PC-3 (cell line): Measurements from ENCODE around the gene FPGS. TPM values are rescaled to one million over a fixed set of nuclear protein-coding genes. Genes with fewer than 3 reads are reported as not detected.

Experiments used
- ATAC-seq: fragments of 200-7000 bp; cut with Tn5 transposase; 2 replicates; pipeline ENCODE4 v1.9.1; 2020; ENCODE audit warnings: mild to moderate bottlenecking, moderate library complexity
- BruUV-seq: library from RNA; stranded (reverse); fragments of 400-500 nt; replicated peaks from 2 replicates; lab custom pipeline; 2021; lab: Mats Ljungman, UMichigan
- CTCF ChIA-PET: fragments of 300-600 bp; sonication (Branson Sonifier 250); formaldehyde crosslinking; loops from one replicate; lab custom pipeline; 2022; ENCODE audit warnings: antibody characterized with exemption; lab: Charles Lee
- POLR2A ChIA-PET: fragments of 300-600 bp; sonication (Branson Sonifier 250); formaldehyde crosslinking; loops from one replicate; lab custom pipeline; 2022; ENCODE audit warnings: antibody characterized with exemption; ENCODE audit not compliant: unreplicated experiment; lab: Charles Lee
- DNase-seq: peaks from one replicate; pipeline ENCODE4 v3.0.0-alpha.2; 2015
- H2AFZ ChIP-seq: fragments of 300-600 bp; sonication (generic); 2 replicates; pipeline ENCODE4 v1.6.0; 2016; ENCODE audit warnings: antibody characterized with exemption, low read length
- H3F3A ChIP-seq: fragments of 300-600 bp; sonication (generic); one replicate; pipeline ENCODE4 v1.6.0; 2017; ENCODE audit warnings: antibody characterized with exemption, low read length, control low read depth, mild to moderate bottlenecking; ENCODE audit not compliant: unreplicated experiment
- H3K27ac ChIP-seq: fragments of 300-600 bp; sonication (generic); 2 replicates; pipeline ENCODE4 v1.5.1; 2016; ENCODE audit warnings: mild to moderate bottlenecking, low read length
- H3K27me3 ChIP-seq: fragments of 300-600 bp; sonication (generic); 2 replicates; pipeline ENCODE4 v1.6.1; 2016; ENCODE audit warnings: low read length, mixed read lengths
- H3K36me3 ChIP-seq: fragments of 300-600 bp; sonication (generic); 2 replicates; pipeline ENCODE4 v1.6.1; 2016; ENCODE audit warnings: low read depth, mixed run types, low read length, mixed read lengths
- H3K4me1 ChIP-seq: fragments of 300-600 bp; sonication (generic); 2 replicates; pipeline ENCODE4 v1.5.1; 2016; ENCODE audit warnings: low read length; ENCODE audit not compliant: insufficient read depth
- H3K4me2 ChIP-seq: fragments of 300-600 bp; sonication (generic); 2 replicates; pipeline ENCODE4 v1.6.0; 2016; ENCODE audit warnings: low read length
- H3K4me3 ChIP-seq: fragments of 300-600 bp; sonication (generic); 2 replicates; pipeline ENCODE4 v1.5.1; 2016; ENCODE audit warnings: mild to moderate bottlenecking, low read length, mixed read lengths
- H3K79me2 ChIP-seq: fragments of 300-600 bp; sonication (generic); 2 replicates; pipeline ENCODE4 v1.6.1; 2017; ENCODE audit warnings: low read length, mixed read lengths
- H3K9ac ChIP-seq: fragments of 300-600 bp; sonication (generic); 2 replicates; pipeline ENCODE4 v1.6.0; 2016; ENCODE audit warnings: mild to moderate bottlenecking, low read length
- H3K9me2 ChIP-seq: fragments of 300-600 bp; sonication (generic); replicated peaks from 2 replicates; pipeline ENCODE4 v1.6.1; 2016; ENCODE audit warnings: mixed run types, low read length, mixed read lengths
- H3K9me3 ChIP-seq: fragments of 300-600 bp; sonication (generic); 2 replicates; pipeline ENCODE4 v1.6.1; 2016; ENCODE audit warnings: low read length, mixed read lengths
- H4K20me1 ChIP-seq: fragments of 300-600 bp; sonication (generic); 2 replicates; pipeline ENCODE4 v1.6.1; 2016; ENCODE audit warnings: low read length, mixed read lengths
- CTCF ChIP-seq: fragments of 300-600 bp; sonication (generic); conservative IDR thresholded peaks from 2 replicates; pipeline ENCODE4 v1.5.1; 2017; ENCODE audit warnings: antibody characterized with exemption, low read depth, mild to moderate bottlenecking, low read length
- EZH2 ChIP-seq: fragments of 300-600 bp; sonication (generic); IDR thresholded peaks from one replicate; pipeline ENCODE4 v1.6.1; 2017; ENCODE audit warnings: antibody characterized with exemption, mild to moderate bottlenecking, low read length; ENCODE audit not compliant: unreplicated experiment
- EZH2phosphoT487 ChIP-seq: fragments of 300-600 bp; sonication (generic); IDR thresholded peaks from 2 replicates; pipeline ENCODE4 v1.6.1; 2018; ENCODE audit warnings: mild to moderate bottlenecking, antibody characterized with exemption, low read length, borderline replicate concordance
- intact Hi-C: fragments of 100-400 bp; cut with micrococcal nuclease; formaldehyde crosslinking; loops from 2 replicates; pipeline ENCODE4 v1.9.0; 2023
- total RNA-seq: library from RNA; depleted of rRNA; stranded (reverse); fragments of >200 nt; gene quantifications from 2 replicates; pipeline ENCODE4 v1.2.3, GENCODE V29; 2014

The FPGS gene
- total RNA-seq, 1 experiment from 2014 or later, result 78.5 TPM

DNA sequence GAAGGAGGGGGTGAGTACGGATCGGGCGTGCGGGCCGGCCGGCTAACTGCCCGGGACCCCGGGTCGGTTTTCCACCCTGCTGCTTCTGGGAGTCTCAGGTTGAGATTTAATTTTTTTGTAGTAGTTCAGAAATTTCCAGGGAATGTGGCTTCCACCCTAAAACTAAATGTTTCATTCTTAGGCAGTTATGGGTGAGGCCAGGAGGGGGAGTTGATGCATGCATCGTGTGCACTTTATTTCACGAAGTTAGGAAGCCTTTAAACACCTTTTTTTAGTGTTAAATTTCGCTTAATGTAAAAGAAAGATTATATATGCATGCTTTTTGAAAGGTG lies 15.9 kb upstream of the FPGS start:
- DNase-seq, result no peak
- Histone ChIP-seq H3K4me1 (peaks cover 10% of the 10 kb centered on the region), H3K36me3 (peaks cover 43% of the 10 kb centered on the region), H3K79me2 (peaks cover 42% of the 10 kb centered on the region), H3K9ac (peak overlapping the region; percentile 98), H2AFZ (no peak overlapping the region), H3K4me2 (peak overlapping the region; percentile 89), H3K9me3 (no peaks in the 10 kb centered on the region), H4K20me1 (peaks cover 32% of the 10 kb centered on the region), H3F3A (no peaks in the 10 kb centered on the region), H3K4me3 (peak overlapping the region; percentile 81), H3K27ac (peak overlapping the region; percentile 79), H3K27me3 (no peaks in the 10 kb centered on the region), H3K9me2 (no peaks in the 10 kb centered on the region)
- no peak for ATAC-seq
- intact Hi-C loops, result loop anchor here (2.0 kb wide), 1 partner anchor 84 kb away; no protein-coding TSS in a partner anchor
- no peak for TF ChIP-seq EZH2phosphoT487
- peak; percentile 58 for TF ChIP-seq CTCF
- no peak for TF ChIP-seq EZH2
- CTCF ChIA-PET, result no interaction called here
- POLR2A ChIA-PET, result interaction anchor here (0.7 kb wide), 2 partner anchors 14 to 217 kb away, joined by 3 to 4 read pairs; no protein-coding TSS in a partner anchor
- BruUV-seq, result no TSS peak

GRCh38 chr9:127788337-127789011 lies 14.2 kb upstream of the FPGS start:
- ChIA-PET CTCF (no interaction called here), POLR2A (no interaction called here)
- peaks cover 42% of the 10 kb centered on the region for H3K79me2 ChIP-seq
- no TSS peak for BruUV-seq
- H3K36me3 ChIP-seq, result peaks cover 48% of the 10 kb centered on the region
- no peak overlapping the region for H3K4me2 ChIP-seq
- no peaks in the 10 kb centered on the region for H3K9me3 ChIP-seq
- H3K9me2 ChIP-seq, result no peaks in the 10 kb centered on the region
- H4K20me1 ChIP-seq, result peaks cover 32% of the 10 kb centered on the region
- no peak overlapping the region for H3K9ac ChIP-seq
- no peak overlapping the region for H3K4me3 ChIP-seq
- ATAC-seq (no peak), DNase-seq (no peak)
- no peaks in the 10 kb centered on the region for H3F3A ChIP-seq
- TF ChIP-seq EZH2, result no peak
- TF ChIP-seq CTCF, result no peak
- TF ChIP-seq EZH2phosphoT487, result no peak
- no peaks in the 10 kb centered on the region for H3K27me3 ChIP-seq
- intact Hi-C loops, result no loop called here
- peaks cover 10% of the 10 kb centered on the region for H3K4me1 ChIP-seq
- no peak overlapping the region for H3K27ac ChIP-seq
- H2AFZ ChIP-seq, result no peak overlapping the region

DNA sequence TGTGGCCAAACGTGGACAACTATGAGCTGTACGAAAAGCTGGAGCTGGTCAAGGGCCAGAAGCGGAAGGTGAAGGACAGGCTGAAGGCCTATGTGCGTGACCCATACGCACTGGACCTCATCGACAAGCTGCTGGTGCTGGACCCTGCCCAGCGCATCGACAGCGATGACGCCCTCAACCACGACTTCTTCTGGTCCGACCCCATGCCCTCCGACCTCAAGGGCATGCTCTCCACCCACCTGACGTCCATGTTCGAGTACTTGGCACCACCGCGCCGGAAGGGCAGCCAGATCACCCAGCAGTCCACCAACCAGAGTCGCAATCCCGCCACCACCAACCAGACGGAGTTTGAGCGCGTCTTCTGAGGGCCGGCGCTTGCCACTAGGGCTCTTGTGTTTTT lies 13.5 kb upstream of the FPGS start:
- TF ChIP-seq CTCF (no peak), EZH2phosphoT487 (no peak), EZH2 (no peak)
- no peak overlapping the region for H3K9ac ChIP-seq
- no peak for ATAC-seq
- peaks cover 32% of the 10 kb centered on the region for H4K20me1 ChIP-seq
- H3K79me2 ChIP-seq, result peaks cover 42% of the 10 kb centered on the region
- peaks cover 48% of the 10 kb centered on the region for H3K36me3 ChIP-seq
- no peaks in the 10 kb centered on the region for H3K9me3 ChIP-seq
- ChIA-PET POLR2A (no interaction called here), CTCF (no interaction called here)
- H3K27ac ChIP-seq, result no peak overlapping the region
- H3K4me1 ChIP-seq, result peaks cover 10% of the 10 kb centered on the region
- no peaks in the 10 kb centered on the region for H3F3A ChIP-seq
- H3K27me3 ChIP-seq, result no peaks in the 10 kb centered on the region
- no peak overlapping the region for H3K4me2 ChIP-seq
- BruUV-seq, result no TSS peak
- intact Hi-C loops, result no loop called here
- no peak overlapping the region for H2AFZ ChIP-seq
- DNase-seq, result no peak
- no peak overlapping the region for H3K4me3 ChIP-seq
- no peaks in the 10 kb centered on the region for H3K9me2 ChIP-seq
